ENCODE measurements around the gene EN2. TPM values are rescaled to one million over a fixed set of nuclear protein-coding genes. Genes with fewer than 3 reads are reported as not detected.

EN2 gene
- total RNA-seq, 1 donor from 2014 or later: 7.2 TPM

DNA sequence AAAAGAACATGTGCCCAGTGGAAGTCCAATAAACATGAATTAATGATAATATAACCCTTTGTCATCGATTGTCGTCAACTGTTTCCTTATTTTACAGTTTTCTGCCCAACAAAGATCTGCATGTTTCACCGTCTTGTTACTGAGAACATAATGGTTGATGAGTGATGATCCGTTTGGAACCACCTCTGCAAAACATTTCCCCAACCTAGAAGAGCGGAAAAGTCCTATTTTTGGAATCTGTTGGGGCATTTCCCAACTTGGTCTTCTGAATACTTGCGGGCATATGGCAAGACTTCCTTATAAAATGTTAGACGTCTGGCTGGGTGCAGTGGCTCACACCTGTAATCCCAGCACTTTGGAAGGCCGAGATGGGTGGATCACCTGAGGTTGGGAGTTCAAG, 56.4 kb downstream of the EN2 start:
- Mint-ChIP-seq H3K27me3 (ENCODE audit: low read depth) (peaks cover 95% of the 10 kb centered on the region), H3K36me3 (ENCODE audit: low read depth) (no peaks in the 10 kb centered on the region), H3K4me3 (no peak overlapping the region), H3K9me3 (no peaks in the 10 kb centered on the region), H3K4me1 (peaks cover 28% of the 10 kb centered on the region), H3K27ac (ENCODE audit: unreplicated experiment) (no peak overlapping the region)
- TF ChIP-seq, protein P1, sequence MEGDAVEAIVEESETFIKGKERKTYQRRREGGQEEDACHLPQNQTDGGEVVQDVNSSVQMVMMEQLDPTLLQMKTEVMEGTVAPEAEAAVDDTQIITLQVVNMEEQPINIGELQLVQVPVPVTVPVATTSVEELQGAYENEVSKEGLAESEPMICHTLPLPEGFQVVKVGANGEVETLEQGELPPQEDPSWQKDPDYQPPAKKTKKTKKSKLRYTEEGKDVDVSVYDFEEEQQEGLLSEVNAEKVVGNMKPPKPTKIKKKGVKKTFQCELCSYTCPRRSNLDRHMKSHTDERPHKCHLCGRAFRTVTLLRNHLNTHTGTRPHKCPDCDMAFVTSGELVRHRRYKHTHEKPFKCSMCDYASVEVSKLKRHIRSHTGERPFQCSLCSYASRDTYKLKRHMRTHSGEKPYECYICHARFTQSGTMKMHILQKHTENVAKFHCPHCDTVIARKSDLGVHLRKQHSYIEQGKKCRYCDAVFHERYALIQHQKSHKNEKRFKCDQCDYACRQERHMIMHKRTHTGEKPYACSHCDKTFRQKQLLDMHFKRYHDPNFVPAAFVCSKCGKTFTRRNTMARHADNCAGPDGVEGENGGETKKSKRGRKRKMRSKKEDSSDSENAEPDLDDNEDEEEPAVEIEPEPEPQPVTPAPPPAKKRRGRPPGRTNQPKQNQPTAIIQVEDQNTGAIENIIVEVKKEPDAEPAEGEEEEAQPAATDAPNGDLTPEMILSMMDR (conservative IDR thresholded peaks at IDR 0.05): no peak
- no peak for DNase-seq (ENCODE audit: low read depth, low spot score)

Other genes starting within 250 kb of the EN2 start
- gene INSIG1, start 160.3 kb upstream of the EN2 start, total RNA-seq: 80.9 and 81.5 TPM in 2 replicates
- 1.5 and 2.4 TPM in 2 replicates for gene CNPY1, start 88.4 kb downstream of the EN2 start, total RNA-seq
- 73.2 and 74.6 TPM in 2 replicates for gene RBM33, start 186.5 kb downstream of the EN2 start, total RNA-seq

Measured in neural crest cell (in vitro differentiated cells).